ENCODE measurements around the gene LDLRAP1. TPM values are rescaled to one million over a fixed set of nuclear protein-coding genes. Genes with fewer than 3 reads are reported as not detected.

The LDLRAP1 gene
- total and polyA plus RNA-seq, 2 donors (not counting 1 experiment from before 2014, with no cell fraction given) = 22.7 to 24.3 TPM

DNA sequence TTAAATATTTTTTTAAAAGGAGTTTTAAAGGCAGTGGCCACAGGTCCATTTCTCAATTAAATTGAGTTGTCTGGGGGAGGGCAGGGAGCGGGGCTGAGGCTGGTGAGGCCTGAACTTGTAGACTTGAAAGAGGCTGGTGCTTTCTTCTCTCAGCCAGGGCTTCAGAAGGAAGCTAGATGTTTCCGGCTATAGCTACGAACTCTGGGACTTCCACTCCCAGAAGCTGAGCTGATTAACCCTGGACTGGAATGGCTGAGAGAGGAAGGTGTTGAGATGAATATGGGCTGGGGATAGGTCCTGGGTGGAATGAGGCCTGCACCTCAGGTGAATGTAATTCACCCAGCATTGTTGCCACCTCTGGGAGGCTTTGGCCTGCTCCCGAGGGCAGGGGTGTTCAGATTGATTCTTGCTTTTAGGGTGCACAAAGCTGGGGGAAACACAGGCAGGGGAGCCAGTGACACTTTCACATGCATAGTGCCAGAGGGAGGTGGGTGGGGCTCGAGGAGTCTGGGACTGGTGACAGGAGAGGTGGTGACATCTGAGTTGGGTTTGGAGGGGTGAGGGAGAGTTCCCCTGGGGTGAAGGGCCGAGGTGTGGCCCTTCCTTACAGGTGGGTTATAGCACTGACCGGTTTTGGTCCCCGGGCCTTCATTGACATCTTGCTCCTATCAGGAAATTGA lies 18.2 kb downstream of the LDLRAP1 start:
- Histone ChIP-seq H3K4me2 (replicated peaks; ENCODE audit: low read depth, low read length, poor library complexity, severe bottlenecking) (peak overlapping the region; percentile 67), H3K27me3 (replicated peaks in 1 of 4; ENCODE audit: control extremely low read depth in 1 of 4, control insufficient read depth in 3 of 4, insufficient read depth in 4 of 4, low read length in 3 of 4) (no peaks in the 10 kb centered on the region), H3K4me3 (ENCODE audit: control extremely low read depth in 1 of 5, extremely low read depth in 1 of 5, insufficient read depth in 1 of 5, low read depth in 2 of 5, low read length in 4 of 5) (peak overlapping the region in 1 of 5 experiments; percentile 34), H3K27ac (ENCODE audit: low read length in 2 of 2) (peak overlapping the region; percentile 63 to 67), H2AFZ (ENCODE audit: insufficient read depth, low read depth, low read length, poor library complexity, severe bottlenecking) (peak overlapping the region; percentile 70), H3K4me1 (ENCODE audit: control insufficient read depth in 2 of 2, insufficient read depth in 2 of 2, low read length in 2 of 2) (peaks cover 54 to 58% of the 10 kb centered on the region in 2 donors), H3K9me3 (ENCODE audit: control extremely low read depth in 1 of 3, control insufficient read depth in 2 of 3, insufficient read depth in 1 of 3, low read length in 2 of 3) (peaks cover 0 to 6% (median 0%) of the 10 kb centered on the region in 3 donors), H3K79me2 (ENCODE audit: control insufficient read depth, insufficient read depth, low read length) (no peaks in the 10 kb centered on the region), H3K36me3 (replicated peaks in 1 of 2; ENCODE audit: control extremely low read depth in 1 of 2, control insufficient read depth in 1 of 2, extremely low read depth in 1 of 2, insufficient read depth in 2 of 2, low read length in 1 of 2) (peaks cover 0 to 11% of the 10 kb centered on the region in 2 experiments), H3K9ac (ENCODE audit: low read length) (no peak overlapping the region), H4K20me1 (ENCODE audit: control insufficient read depth, insufficient read depth, low read length, poor library complexity, severe bottlenecking) (no peaks in the 10 kb centered on the region)
- intact Hi-C loops (cut with micrococcal nuclease) = loop anchor here (1.0 kb wide), 1 partner anchor 12 kb away; no protein-coding TSS in a partner anchor
- Mint-ChIP-seq H3K4me3 (peak overlapping the region; percentile 44), H3K27ac (peak overlapping the region; percentile 91), H3K27me3 (no peaks in the 10 kb centered on the region), H3K4me1 (peaks cover 65% of the 10 kb centered on the region), H3K9me3 (ENCODE audit: insufficient read depth) (no peaks in the 10 kb centered on the region)
- CTCF ChIA-PET = interaction anchor here (0.9 to 2.9 kb wide), 4 partner anchors 10 to 19 kb away, joined by 3 to 12 read pairs (median 3); partner anchors contain the start of gene LDLRAP1
- no peak for TF ChIP-seq EZH2 (IDR thresholded peaks at IDR 0.05; ENCODE audit: borderline replicate concordance, insufficient read depth, low read depth, low read length, poor library complexity, severe bottlenecking)
- TF ChIP-seq, protein P1, sequence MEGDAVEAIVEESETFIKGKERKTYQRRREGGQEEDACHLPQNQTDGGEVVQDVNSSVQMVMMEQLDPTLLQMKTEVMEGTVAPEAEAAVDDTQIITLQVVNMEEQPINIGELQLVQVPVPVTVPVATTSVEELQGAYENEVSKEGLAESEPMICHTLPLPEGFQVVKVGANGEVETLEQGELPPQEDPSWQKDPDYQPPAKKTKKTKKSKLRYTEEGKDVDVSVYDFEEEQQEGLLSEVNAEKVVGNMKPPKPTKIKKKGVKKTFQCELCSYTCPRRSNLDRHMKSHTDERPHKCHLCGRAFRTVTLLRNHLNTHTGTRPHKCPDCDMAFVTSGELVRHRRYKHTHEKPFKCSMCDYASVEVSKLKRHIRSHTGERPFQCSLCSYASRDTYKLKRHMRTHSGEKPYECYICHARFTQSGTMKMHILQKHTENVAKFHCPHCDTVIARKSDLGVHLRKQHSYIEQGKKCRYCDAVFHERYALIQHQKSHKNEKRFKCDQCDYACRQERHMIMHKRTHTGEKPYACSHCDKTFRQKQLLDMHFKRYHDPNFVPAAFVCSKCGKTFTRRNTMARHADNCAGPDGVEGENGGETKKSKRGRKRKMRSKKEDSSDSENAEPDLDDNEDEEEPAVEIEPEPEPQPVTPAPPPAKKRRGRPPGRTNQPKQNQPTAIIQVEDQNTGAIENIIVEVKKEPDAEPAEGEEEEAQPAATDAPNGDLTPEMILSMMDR (IDR thresholded peaks at IDR 0.05) = no peak
- POLR2A ChIA-PET = interaction anchor here (0.6 kb wide), 1 partner anchor 8 kb away, joined by 3 read pairs; no protein-coding TSS in a partner anchor
- no peak for ATAC-seq (ENCODE audit: low read depth)
- WGBS (ENCODE audit: insufficient coverage) = 48% methylated on average over 5 of the region's 8 CpGs
- no peak for DNase-seq

Measured in B cell (primary cell).